WERI-Rb-1 (cell line): ENCODE measurements around the gene RBM33.
"Not testable (repeated sequence)": the region's sequence is repeated elsewhere in the genome, so short reads cannot be mapped to it uniquely, and the experiment has no call there.

Experiments used
- DNase-seq: peaks from one replicate; pipeline ENCODE4 v3.0.0-alpha.2; 2020
- H3K27ac ChIP-seq: fragments of 250-450 bp; sonication (Bioruptor Pico); 2 replicates; pipeline ENCODE4 v1.5.1; 2020; ENCODE audit warnings: mild to moderate bottlenecking, moderate library complexity
- H3K27me3 ChIP-seq: fragments of 250-450 bp; sonication (Bioruptor Pico); 2 replicates; pipeline ENCODE4 v1.5.1; 2021; ENCODE audit warnings: mild to moderate bottlenecking, low read depth, moderate library complexity; ENCODE audit not compliant: insufficient read depth, severe bottlenecking
- H3K36me3 ChIP-seq: fragments of 250-450 bp; sonication (Bioruptor Pico); 2 replicates; pipeline ENCODE4 v1.5.1; 2020; ENCODE audit warnings: mild to moderate bottlenecking, moderate library complexity
- H3K4me3 ChIP-seq: 2 replicates; pipeline ENCODE4 v1.5.1; 2011; ENCODE audit warnings: low read depth, mild to moderate bottlenecking, control low read depth, low read length
- H3K9me3 ChIP-seq: fragments of 250-450 bp; sonication (Bioruptor Pico); 2 replicates; pipeline ENCODE4 v1.5.1; 2021; ENCODE audit warnings: mild to moderate bottlenecking, moderate library complexity; ENCODE audit not compliant: severe bottlenecking
- CTCF ChIP-seq: IDR thresholded peaks from 2 replicates; pipeline ENCODE4 v1.5.1; 2011; ENCODE audit warnings: low read depth, mild to moderate bottlenecking, control low read depth, inconsistent platforms, low read length

RBM33 gene

GRCh38 chr7:155611808-155612447, 32.5 kb upstream of the RBM33 start:
- Histone ChIP-seq H3K4me3 (no peak overlapping the region), H3K27me3 (no peaks in the 10 kb centered on the region), H3K27ac (no peak overlapping the region), H3K9me3 (no peaks in the 10 kb centered on the region), H3K36me3 (no peaks in the 10 kb centered on the region)
- no peak for TF ChIP-seq CTCF
- DNase-seq = no peak

GRCh38 chr7:155612658-155613057, 31.8 kb upstream of the RBM33 start:
- no peak for DNase-seq
- no peak for TF ChIP-seq CTCF
- Histone ChIP-seq H3K27me3 (no peaks in the 10 kb centered on the region), H3K27ac (no peak overlapping the region), H3K9me3 (no peaks in the 10 kb centered on the region), H3K4me3 (no peak overlapping the region), H3K36me3 (no peaks in the 10 kb centered on the region)

- not testable (repeated sequence) for DNase-seq, H3K4me3 ChIP-seq, H3K27me3 ChIP-seq
Measured at GRCh38 chr7:155615085-155615484, 29.4 kb upstream of the RBM33 start.

GRCh38 chr7:155618708-155619633, 25.5 kb upstream of the RBM33 start:
- H3K36me3 ChIP-seq = no peaks in the 10 kb centered on the region
- H3K27me3 ChIP-seq = no peaks in the 10 kb centered on the region
- no peak for TF ChIP-seq CTCF
- no peak for DNase-seq
- H3K27ac ChIP-seq = no peak overlapping the region
- no peaks in the 10 kb centered on the region for H3K9me3 ChIP-seq
- H3K4me3 ChIP-seq = no peak overlapping the region

More at GRCh38 chr7:155615085-155615484, 29.4 kb upstream of the RBM33 start:
- H3K36me3 ChIP-seq, H3K9me3 ChIP-seq, H3K27ac ChIP-seq: not testable (repeated sequence)

- H3K27ac ChIP-seq = no peak overlapping the region
- DNase-seq = no peak
- H3K4me3 ChIP-seq = no peak overlapping the region
- no peaks in the 10 kb centered on the region for H3K36me3 ChIP-seq
- TF ChIP-seq CTCF = no peak
- no peaks in the 10 kb centered on the region for H3K27me3 ChIP-seq
- no peaks in the 10 kb centered on the region for H3K9me3 ChIP-seq
Measured at GRCh38 chr7:155619634-155620271, 24.7 kb upstream of the RBM33 start.

GRCh38 chr7:155620497-155620896, 24.0 kb upstream of the RBM33 start:
- Histone ChIP-seq H3K27ac (no peak overlapping the region), H3K36me3 (no peaks in the 10 kb centered on the region), H3K9me3 (no peaks in the 10 kb centered on the region), H3K27me3 (no peaks in the 10 kb centered on the region), H3K4me3 (no peak overlapping the region)
- TF ChIP-seq CTCF = no peak
- no peak for DNase-seq
